NT2/D1 (cell line): ENCODE measurements around the gene DPY19L3.

Source experiments
- SUZ12 ChIP-seq: IDR thresholded peaks from 2 replicates; pipeline ENCODE4 v1.6.1; 2011; ENCODE audit not compliant: insufficient read length, insufficient read depth; ENCODE audit errors: extremely low read depth
- YY1 ChIP-seq: IDR thresholded peaks from 2 replicates; pipeline ENCODE4 v1.6.1; 2011; ENCODE audit not compliant: insufficient read length, insufficient read depth
- ZNF274 ChIP-seq: IDR thresholded peaks from 2 replicates; pipeline ENCODE4 v1.6.1; 2011; ENCODE audit warnings: mild to moderate bottlenecking, low read depth, low read length

- no peak for TF ChIP-seq SUZ12
- no peak for TF ChIP-seq ZNF274
- no peak for TF ChIP-seq YY1
These were observed 16.2 kb downstream of the DPY19L3 start for GRCh38 chr19:32421589-32422361.
